DLD1 (cell line): ENCODE results near the gene PEX10.

ENCODE experiments used
- in situ Hi-C: cut with HindIII; loops from 2 replicates; pipeline ENCODE4 v1.10.0; 2017; ENCODE audit warnings: low sequenced_read_pairs

The PEX10 gene

GRCh38 chr1:2391931-2392509, 20.3 kb downstream of the PEX10 start:
- in situ Hi-C loops = loop anchor here (10.0 kb wide), 1 partner anchor 197 kb away; the partner anchor contains the start of gene FAAP20

DNA sequence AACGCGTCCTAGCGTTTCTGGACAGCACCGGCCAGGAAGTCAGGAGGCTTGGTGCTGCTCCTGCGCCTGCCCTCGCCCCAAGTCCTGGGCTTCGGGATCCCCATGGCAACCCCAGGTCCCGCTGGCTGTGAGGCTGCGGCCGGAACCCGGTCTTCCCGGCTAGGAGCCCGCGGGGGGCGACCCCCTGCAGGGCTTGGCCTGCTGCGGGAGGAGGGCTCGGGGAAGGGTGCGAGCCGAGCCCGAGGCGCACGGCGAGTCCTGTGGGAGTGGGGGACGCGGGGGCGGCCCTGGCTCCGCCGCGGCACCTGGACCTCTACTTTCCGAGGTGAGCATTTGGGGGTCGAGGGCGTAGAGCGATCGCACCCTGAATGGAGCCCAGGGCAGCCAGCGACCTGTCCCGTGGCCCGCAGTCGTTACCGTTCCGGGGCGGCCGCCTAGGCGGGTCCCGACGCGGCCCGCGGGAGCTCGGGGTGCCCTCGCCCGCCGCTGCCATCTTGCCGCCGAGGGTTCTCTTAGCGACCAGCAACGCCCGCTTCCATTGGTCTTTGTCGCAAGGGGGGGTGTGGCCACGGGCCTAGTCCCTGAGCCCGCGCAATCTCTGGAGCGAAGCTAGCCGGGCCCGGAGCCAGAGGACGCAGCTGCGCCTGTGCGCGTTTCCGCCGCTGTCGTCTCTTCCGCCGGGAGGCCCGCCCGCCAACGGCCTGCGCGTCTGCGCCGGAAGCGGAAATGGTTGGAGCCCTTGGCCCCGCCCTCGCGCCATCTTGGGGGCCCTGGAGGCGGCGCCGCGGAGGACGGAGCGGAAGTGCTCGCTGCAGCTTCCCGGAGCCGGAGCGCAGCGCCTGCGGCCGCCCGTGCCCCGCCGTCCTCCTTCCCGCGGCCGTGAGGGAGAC, 21.1 kb downstream of the PEX10 start, which contains the start of the genes MORN1 and RER1:
TSS of gene MORN1 (minus strand) at position 514 of the 890 bp plus-strand sequence. CDS start at position 493, 21 bp downstream.
TSS of gene RER1 (plus strand) at position 801 of the 890 bp plus-strand sequence. CDS start 3,950 bp downstream, outside the sequence.
- in situ Hi-C loops = loop anchor here (10.0 kb wide), 1 partner anchor 196 kb away; the partner anchor contains the start of gene FAAP20

GRCh38 chr1:2389644-2390043, 22.7 kb downstream of the PEX10 start:
- in situ Hi-C loops = loop anchor here (10.0 kb wide), 1 partner anchor 195 kb away; the partner anchor contains the start of gene FAAP20

GRCh38 chr1:2388004-2388913, 24.1 kb downstream of the PEX10 start:
- in situ Hi-C loops = no loop called here

- in situ Hi-C loops = no loop called here
Observed at GRCh38 chr1:2386636-2387611, 25.4 kb downstream of the PEX10 start.

DNA sequence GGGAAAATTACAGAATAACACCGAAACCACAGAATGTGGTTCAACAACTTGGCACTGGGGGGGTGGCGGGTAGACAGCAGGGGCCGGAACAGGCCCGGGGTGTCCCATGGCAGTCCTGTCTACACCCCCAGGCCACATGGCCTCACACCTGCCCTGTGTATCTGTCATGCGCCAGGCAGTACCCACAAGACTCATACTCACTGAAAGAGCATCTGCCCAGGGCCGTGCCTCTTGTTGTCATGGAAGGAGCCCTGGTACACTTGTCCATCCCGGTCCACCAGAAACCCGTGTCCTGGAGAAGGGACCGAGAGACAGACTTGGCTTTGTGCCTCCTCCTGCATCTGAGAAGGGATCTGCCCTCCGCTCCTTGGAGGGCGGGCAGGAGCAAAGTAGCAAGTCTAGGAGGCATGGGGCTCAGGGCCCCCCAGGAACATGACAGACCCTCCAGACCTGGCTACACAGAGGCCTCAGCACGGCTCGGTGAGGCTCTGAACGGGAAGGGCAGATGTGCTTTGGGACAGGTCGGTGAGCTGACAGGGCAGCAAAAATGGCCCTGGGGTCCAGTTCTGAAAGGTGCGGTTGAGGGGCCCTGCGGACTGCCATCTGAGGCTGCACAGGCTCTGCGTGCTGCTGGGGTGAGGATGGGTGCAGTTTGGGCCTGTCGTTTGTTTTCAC, 26.6 kb downstream of the PEX10 start:
- in situ Hi-C loops = no loop called here

DNA sequence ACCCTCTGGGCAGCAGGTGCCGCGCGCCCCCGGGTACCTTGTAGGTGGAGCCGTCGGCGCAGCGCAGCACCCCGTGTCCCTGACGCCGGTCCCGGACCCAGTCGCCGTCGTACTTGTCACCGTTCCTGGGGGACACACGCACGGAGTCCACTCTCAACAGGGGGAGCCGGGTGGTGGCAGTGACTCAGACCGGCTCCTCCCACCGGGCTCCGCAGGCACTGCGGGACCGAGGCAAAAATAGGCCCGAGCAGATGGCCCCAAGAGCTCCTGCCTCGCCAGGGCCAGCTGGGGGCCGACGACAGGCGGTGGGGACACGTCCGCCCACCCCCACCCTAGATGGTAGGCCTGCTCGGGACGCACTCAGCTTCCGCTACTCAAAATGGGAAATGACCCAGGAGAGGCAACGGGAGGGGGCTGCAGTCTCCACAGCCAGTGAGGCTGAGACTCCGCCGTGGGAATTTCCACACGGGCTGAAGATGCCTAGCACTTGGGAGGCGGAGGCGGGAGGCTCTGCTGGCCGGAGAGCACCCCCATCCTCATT, 27.4 kb downstream of the PEX10 start:
- in situ Hi-C loops = no loop called here

- in situ Hi-C loops = no loop called here
Observed at GRCh38 chr1:2384130-2384860, 28.1 kb downstream of the PEX10 start.

DNA sequence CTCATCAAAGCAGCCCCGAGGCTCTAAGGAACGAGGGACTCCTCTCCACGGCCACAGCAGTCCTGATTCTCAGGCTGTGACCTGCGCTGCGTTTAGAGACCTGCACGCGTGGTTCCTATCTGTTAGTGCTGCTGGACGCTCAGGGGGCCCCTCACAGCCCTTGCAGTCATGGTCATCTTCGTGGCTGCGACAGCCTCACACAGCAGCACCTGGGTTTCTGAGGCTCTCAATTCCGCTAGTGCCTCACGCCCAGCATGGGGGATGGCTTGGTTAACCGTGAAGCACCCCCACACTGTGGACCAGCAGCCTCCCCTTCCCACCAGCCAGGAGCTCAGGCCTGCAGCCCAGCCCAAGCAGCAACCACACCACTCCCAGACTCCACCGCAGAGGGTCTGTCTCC, 28.8 kb downstream of the PEX10 start:
- in situ Hi-C loops = no loop called here

- in situ Hi-C loops = no loop called here
Observed at GRCh38 chr1:2382621-2383361, 29.6 kb downstream of the PEX10 start.

DNA sequence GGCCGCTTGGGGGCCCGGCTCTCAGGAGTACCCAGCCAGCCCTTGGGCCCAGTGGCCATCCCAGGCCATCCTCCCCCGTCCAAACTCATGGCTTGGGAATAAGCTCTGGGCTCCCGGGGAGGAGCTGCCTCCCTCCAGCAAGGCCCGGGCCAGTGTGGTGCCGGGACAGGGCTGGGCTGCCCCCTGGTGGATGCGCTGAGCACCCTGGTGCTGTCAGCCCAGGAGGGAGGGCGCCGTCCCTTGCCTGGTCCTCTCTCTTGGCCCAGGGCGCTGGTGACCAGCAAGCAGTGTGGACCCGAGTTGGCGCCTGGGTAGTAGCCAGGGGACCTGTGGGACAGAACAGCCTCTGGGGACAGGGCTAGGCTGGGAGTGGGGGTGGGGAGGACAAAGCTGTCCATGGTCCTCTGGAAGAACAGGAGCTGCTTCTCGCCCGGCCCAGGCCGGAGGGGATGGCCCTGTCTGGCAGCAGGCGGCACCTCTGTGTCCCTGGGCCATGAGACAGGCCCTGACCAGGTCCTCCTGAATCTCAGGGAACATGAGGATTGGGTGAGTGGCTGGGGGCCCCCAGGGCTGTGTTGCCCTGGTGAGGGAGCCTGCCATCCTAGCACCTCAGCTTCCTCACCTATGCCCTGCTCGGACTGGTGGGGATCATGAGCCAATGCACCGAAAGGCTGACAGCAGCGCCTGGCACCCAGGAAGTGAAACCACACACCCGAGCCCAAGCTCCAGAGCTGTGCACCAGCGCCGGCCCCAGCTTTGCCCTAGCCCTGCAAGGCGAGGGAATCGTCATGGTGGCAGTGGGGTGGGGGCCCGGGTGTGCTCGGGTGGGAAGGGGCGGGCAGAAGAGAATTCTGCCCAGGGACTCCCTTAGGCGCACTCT, 30.4 kb downstream of the PEX10 start:
- in situ Hi-C loops = no loop called here

- in situ Hi-C loops = no loop called here
Observed at GRCh38 chr1:2380816-2381591, 31.4 kb downstream of the PEX10 start.

- in situ Hi-C loops = no loop called here
Observed at GRCh38 chr1:2379733-2380404, 32.5 kb downstream of the PEX10 start.

DNA sequence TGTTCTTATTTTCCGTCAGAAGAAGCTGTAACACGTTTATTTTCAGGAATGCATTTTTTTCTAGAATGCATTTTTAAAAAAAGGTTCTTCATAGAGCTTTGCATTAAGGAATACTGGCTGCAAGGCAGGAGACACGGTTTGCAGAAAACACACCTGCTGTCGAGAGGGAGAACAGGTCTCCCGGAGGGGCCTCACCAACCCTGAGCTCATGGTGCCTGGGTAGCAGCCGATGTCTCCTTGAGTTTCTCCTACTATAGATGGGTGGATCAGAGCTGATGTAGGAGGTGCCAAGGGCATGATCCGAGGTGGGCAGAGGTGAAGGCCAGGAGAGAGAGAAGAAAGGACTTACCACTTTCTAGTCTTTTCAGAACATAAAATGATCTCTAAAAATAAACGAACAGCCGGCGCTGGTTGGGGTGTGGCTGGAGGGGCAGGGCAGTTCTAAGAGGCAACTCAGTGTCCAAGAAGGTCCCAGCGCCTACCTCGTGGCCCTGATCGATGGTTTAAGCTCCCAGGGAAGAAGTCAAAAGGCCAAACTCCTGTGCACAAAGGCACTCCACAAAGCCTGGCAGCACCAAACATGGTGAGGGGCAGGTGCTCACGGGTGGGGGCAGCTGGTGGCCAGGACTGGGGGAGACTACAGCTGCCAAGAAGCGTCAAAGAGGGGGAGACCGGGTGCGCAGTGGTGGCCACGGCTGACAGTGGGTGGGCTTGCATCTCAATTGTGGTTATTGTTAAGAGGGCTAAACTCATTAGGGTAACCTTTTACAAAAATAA, 33.2 kb downstream of the PEX10 start:
- in situ Hi-C loops = no loop called here
